Fibroblast of lung (primary cell): Measurements from ENCODE around the gene TSC22D2. TPM values are rescaled to one million over a fixed set of nuclear protein-coding genes. Genes with fewer than 3 reads are reported as not detected.

Experiments
- DNase-seq, 2 donors: peaks; one replicate each; pipeline versions ENCODE4 v3.0.0 to v3.0.0-alpha.2; 2010; ENCODE audit warnings: low read depth in 2 of 2
- H2AFZ ChIP-seq: 2 replicates; pipeline ENCODE4 v1.5.1; 2012; ENCODE audit warnings: low read length, control low read depth, inconsistent platforms
- H3K27ac ChIP-seq: 2 replicates; pipeline ENCODE4 v1.5.1; 2011; ENCODE audit warnings: low read length, control low read depth; ENCODE audit not compliant: insufficient read depth
- H3K27me3 ChIP-seq: 2 replicates; pipeline ENCODE4 v1.5.1; 2011; ENCODE audit warnings: mild to moderate bottlenecking, low read length; ENCODE audit not compliant: control insufficient read depth, insufficient read depth
- H3K36me3 ChIP-seq: 2 replicates; pipeline ENCODE4 v1.5.1; 2011; ENCODE audit warnings: low read length; ENCODE audit not compliant: control insufficient read depth, insufficient read depth
- H3K4me1 ChIP-seq: 2 replicates; pipeline ENCODE4 v1.5.1; 2011; ENCODE audit warnings: low read length; ENCODE audit not compliant: control insufficient read depth, insufficient read depth; ENCODE audit errors: extremely low read depth
- H3K4me2 ChIP-seq: 2 replicates; pipeline ENCODE4 v1.5.1; 2011; ENCODE audit warnings: low read length, control low read depth; ENCODE audit not compliant: insufficient read depth; ENCODE audit errors: extremely low read depth
- H3K4me3 ChIP-seq, 4 experiments: fragments of 200-600 bp in 1 of 4; sonication (generic) in 1 of 4; replicated peaks in 1 of 4; 2 replicates each; pipeline ENCODE4 v1.5.1; 2011 to 2016; ENCODE audit warnings: low read length in 4 of 4, low read depth in 3 of 4, mild to moderate bottlenecking in 3 of 4, control low read depth in 2 of 4, inconsistent platforms in 1 of 4, mixed read lengths in 1 of 4; ENCODE audit not compliant: insufficient read depth in 1 of 4; ENCODE audit errors: control extremely low read depth in 1 of 4
- H3K79me2 ChIP-seq: 2 replicates; pipeline ENCODE4 v1.5.1; 2012; ENCODE audit warnings: mild to moderate bottlenecking, low read length, inconsistent platforms; ENCODE audit not compliant: control insufficient read depth, insufficient read depth
- H3K9ac ChIP-seq: 2 replicates; pipeline ENCODE4 v1.5.1; 2011; ENCODE audit warnings: mild to moderate bottlenecking, low read length, control low read depth; ENCODE audit not compliant: insufficient read depth
- H3K9me3 ChIP-seq: 2 replicates; pipeline ENCODE4 v1.5.1; 2012; ENCODE audit warnings: low read depth, low read length; ENCODE audit not compliant: control insufficient read depth, insufficient read depth
- H4K20me1 ChIP-seq: 2 replicates; pipeline ENCODE4 v1.5.1; 2011; ENCODE audit warnings: low read length; ENCODE audit not compliant: control insufficient read depth, insufficient read depth; ENCODE audit errors: extremely low read depth
- EZH2 ChIP-seq: IDR thresholded peaks from 2 replicates; pipeline ENCODE4 v1.5.1; 2012; ENCODE audit warnings: low read length, control low read depth, mild to moderate bottlenecking; ENCODE audit errors: missing control alignments
- polyA plus RNA-seq, 2 donors: library from polyadenylated mRNA; depleted of rRNA in 1 of 2; stranded (reverse) in 1 of 2; unstranded in 1 of 2; fragments of >200 nt; gene quantifications; 2 replicates each; pipeline ENCODE4 v1.2.1, GENCODE V29; 2011 to 2012; ENCODE audit warnings: missing spikeins in 1 of 2
- total RNA-seq: library from RNA; depleted of rRNA; stranded (reverse); fragments of >200 nt; gene quantifications from 2 replicates; pipeline ENCODE4 v1.2.1, GENCODE V29; 2014
- TF ChIP-seq, protein P1 (sequence below), 2 donors: IDR thresholded peaks in 1 of 2; conservative IDR thresholded peaks in 1 of 2; 1 replicate in 1 of 2; 2 replicates in 1 of 2; pipeline ENCODE4 v1.5.1; 2011 to 2012; ENCODE audit warnings: low read length in 2 of 2, control low read depth in 1 of 2, inconsistent platforms in 1 of 2, low read depth in 1 of 2, mild to moderate bottlenecking in 1 of 2

The TSC22D2 gene
- total and polyA plus RNA-seq, 2 donors (not counting 1 experiment from before 2014, with no cell fraction given) = 23.6 to 29.3 TPM

DNA sequence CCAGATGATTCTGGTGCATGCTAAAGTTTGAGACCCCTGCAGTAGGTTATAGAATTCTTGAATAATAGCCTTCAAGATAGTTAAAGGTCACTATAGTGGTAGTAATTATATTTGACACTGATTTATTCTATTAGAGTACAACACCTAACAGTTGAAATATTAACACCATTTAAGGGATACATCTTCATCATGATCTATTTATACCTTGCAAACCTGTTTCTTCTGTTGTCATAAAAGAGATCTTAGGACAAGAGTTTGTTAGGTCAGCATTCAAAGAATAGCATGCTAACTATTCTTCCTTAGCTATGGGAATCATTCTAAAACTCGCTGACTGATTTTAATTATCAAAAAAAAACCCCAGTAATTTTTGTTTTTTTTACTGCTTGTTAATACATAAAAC lies 46.5 kb downstream of the TSC22D2 start:
- no peak overlapping the region for H3K4me3 ChIP-seq
- TF ChIP-seq EZH2 = no peak
- TF ChIP-seq, protein P1, sequence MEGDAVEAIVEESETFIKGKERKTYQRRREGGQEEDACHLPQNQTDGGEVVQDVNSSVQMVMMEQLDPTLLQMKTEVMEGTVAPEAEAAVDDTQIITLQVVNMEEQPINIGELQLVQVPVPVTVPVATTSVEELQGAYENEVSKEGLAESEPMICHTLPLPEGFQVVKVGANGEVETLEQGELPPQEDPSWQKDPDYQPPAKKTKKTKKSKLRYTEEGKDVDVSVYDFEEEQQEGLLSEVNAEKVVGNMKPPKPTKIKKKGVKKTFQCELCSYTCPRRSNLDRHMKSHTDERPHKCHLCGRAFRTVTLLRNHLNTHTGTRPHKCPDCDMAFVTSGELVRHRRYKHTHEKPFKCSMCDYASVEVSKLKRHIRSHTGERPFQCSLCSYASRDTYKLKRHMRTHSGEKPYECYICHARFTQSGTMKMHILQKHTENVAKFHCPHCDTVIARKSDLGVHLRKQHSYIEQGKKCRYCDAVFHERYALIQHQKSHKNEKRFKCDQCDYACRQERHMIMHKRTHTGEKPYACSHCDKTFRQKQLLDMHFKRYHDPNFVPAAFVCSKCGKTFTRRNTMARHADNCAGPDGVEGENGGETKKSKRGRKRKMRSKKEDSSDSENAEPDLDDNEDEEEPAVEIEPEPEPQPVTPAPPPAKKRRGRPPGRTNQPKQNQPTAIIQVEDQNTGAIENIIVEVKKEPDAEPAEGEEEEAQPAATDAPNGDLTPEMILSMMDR (conservative IDR thresholded peaks at IDR 0.05 in 1 of 2, IDR thresholded peaks at IDR 0.05 in 1 of 2; ENCODE audit: low read depth in 1 of 2, low read length in 2 of 2) = no peak
- H3K27ac ChIP-seq = no peak overlapping the region
- no peak overlapping the region for H2AFZ ChIP-seq
- H3K27me3 ChIP-seq = no peaks in the 10 kb centered on the region
- DNase-seq = no peak
- peaks cover 9% of the 10 kb centered on the region for H3K36me3 ChIP-seq
- H3K79me2 ChIP-seq = peaks cover 80% of the 10 kb centered on the region
- H4K20me1 ChIP-seq = no peaks in the 10 kb centered on the region
- H3K9ac ChIP-seq = no peak overlapping the region
- peaks cover 4% of the 10 kb centered on the region for H3K4me1 ChIP-seq
- no peaks in the 10 kb centered on the region for H3K9me3 ChIP-seq
- no peak overlapping the region for H3K4me2 ChIP-seq

- H3K27ac ChIP-seq = no peak overlapping the region
- no peak overlapping the region for H3K4me2 ChIP-seq
- H3K9ac ChIP-seq = no peak overlapping the region
- H4K20me1 ChIP-seq = no peaks in the 10 kb centered on the region
- peak in 1 of 2 donors; percentile 30 for DNase-seq
- peaks cover 4% of the 10 kb centered on the region for H3K4me1 ChIP-seq
- H3K36me3 ChIP-seq = peaks cover 9% of the 10 kb centered on the region
- no peak overlapping the region for H3K4me3 ChIP-seq
- TF ChIP-seq, protein P1 (conservative IDR thresholded peaks at IDR 0.05 in 1 of 2, IDR thresholded peaks at IDR 0.05 in 1 of 2; ENCODE audit: low read depth in 1 of 2, low read length in 2 of 2) = no peak
- no peak for TF ChIP-seq EZH2
- peaks cover 73% of the 10 kb centered on the region for H3K79me2 ChIP-seq
- H3K9me3 ChIP-seq = no peaks in the 10 kb centered on the region
- no peak overlapping the region for H2AFZ ChIP-seq
- no peaks in the 10 kb centered on the region for H3K27me3 ChIP-seq
Measured at GRCh38 chr3:150455341-150455740, 47.2 kb downstream of the TSC22D2 start.

GRCh38 chr3:150458001-150458400 lies 49.9 kb downstream of the TSC22D2 start:
- Histone ChIP-seq H2AFZ (no peak overlapping the region), H3K36me3 (peaks cover 9% of the 10 kb centered on the region), H3K4me2 (no peak overlapping the region), H4K20me1 (no peaks in the 10 kb centered on the region), H3K4me3 (no peak overlapping the region), H3K9ac (no peak overlapping the region), H3K79me2 (peaks cover 47% of the 10 kb centered on the region), H3K9me3 (no peaks in the 10 kb centered on the region), H3K27me3 (no peaks in the 10 kb centered on the region), H3K27ac (no peak overlapping the region), H3K4me1 (peaks cover 2% of the 10 kb centered on the region)
- no peak for TF ChIP-seq EZH2
- TF ChIP-seq, protein P1 (conservative IDR thresholded peaks at IDR 0.05 in 1 of 2, IDR thresholded peaks at IDR 0.05 in 1 of 2; ENCODE audit: low read depth in 1 of 2, low read length in 2 of 2) = no peak
- DNase-seq = peak; percentile 17 to 27
